OCI-LY1 (cell line): ENCODE measurements around the gene MAT1A.

Source experiments
- H2AFZ ChIP-seq: fragments of 200-600 bp; sonication (generic), shearing (Covaris generic); 2 replicates; pipeline ENCODE4 v1.6.0; 2014; ENCODE audit warnings: antibody characterized with exemption, mild to moderate bottlenecking, low read length
- H3F3A ChIP-seq: fragments of 200-600 bp; sonication (generic), shearing (Covaris generic); 2 replicates; pipeline ENCODE4 v1.6.0; 2014; ENCODE audit warnings: mild to moderate bottlenecking, antibody characterized with exemption, low read length, moderate library complexity; ENCODE audit not compliant: insufficient read depth
- H3K27ac ChIP-seq: fragments of 200-600 bp; sonication (generic); 2 replicates; pipeline ENCODE4 v1.5.1; 2014; ENCODE audit warnings: low read length, mixed run types, mild to moderate bottlenecking, low read depth; ENCODE audit not compliant: poor library complexity, severe bottlenecking
- H3K27me3 ChIP-seq: fragments of 200-600 bp; sonication (generic); 2 replicates; pipeline ENCODE4 v1.6.0; 2014; ENCODE audit warnings: antibody characterized with exemption, mild to moderate bottlenecking, low read length, moderate library complexity; ENCODE audit not compliant: insufficient read depth
- H3K36me3 ChIP-seq: fragments of 200-600 bp; sonication (generic); 2 replicates; pipeline ENCODE4 v1.6.1; 2014; ENCODE audit warnings: mild to moderate bottlenecking, antibody characterized with exemption, low read length, moderate library complexity, mixed read lengths; ENCODE audit not compliant: insufficient read depth
- H3K4me1 ChIP-seq: fragments of 200-600 bp; sonication (generic); 2 replicates; pipeline ENCODE4 v1.5.1; 2014; ENCODE audit warnings: mild to moderate bottlenecking, low read length, moderate library complexity; ENCODE audit not compliant: insufficient read depth, severe bottlenecking
- H3K4me2 ChIP-seq: fragments of 200-600 bp; sonication (generic), shearing (Covaris generic); 2 replicates; pipeline ENCODE4 v1.6.1; 2014; ENCODE audit warnings: low read length
- H3K4me3 ChIP-seq: fragments of 200-600 bp; sonication (generic); 2 replicates; pipeline ENCODE4 v1.5.1; 2014; ENCODE audit warnings: low read length, low read depth, mild to moderate bottlenecking, mixed read lengths; ENCODE audit not compliant: poor library complexity, severe bottlenecking
- H3K79me2 ChIP-seq: fragments of 200-600 bp; shearing (Covaris generic); 2 replicates; pipeline ENCODE4 v1.6.1; 2016; ENCODE audit warnings: mixed run types, low read length, mixed read lengths; ENCODE audit not compliant: insufficient read depth
- H3K9ac ChIP-seq: fragments of 200-600 bp; sonication (generic), shearing (Covaris generic); 2 replicates; pipeline ENCODE4 v1.6.1; 2014; ENCODE audit warnings: mild to moderate bottlenecking, low read length, mixed read lengths
- H3K9me2 ChIP-seq: fragments of 200-600 bp; sonication (generic), shearing (Covaris generic); 2 replicates; pipeline ENCODE4 v1.6.1; 2014; ENCODE audit warnings: low read depth, mild to moderate bottlenecking, low read length, mixed read lengths
- H3K9me3 ChIP-seq: fragments of 200-600 bp; shearing (Covaris generic); 2 replicates; pipeline ENCODE4 v1.6.1; 2014; ENCODE audit warnings: low read length, mixed read lengths
- H4K20me1 ChIP-seq: fragments of 200-600 bp; sonication (generic), shearing (Covaris generic); 2 replicates; pipeline ENCODE4 v1.6.0; 2016; ENCODE audit warnings: mild to moderate bottlenecking, low read length; ENCODE audit not compliant: insufficient read depth
- EZH2 ChIP-seq: fragments of 200-600 bp; sonication (generic), shearing (Covaris generic); IDR thresholded peaks from 2 replicates; pipeline ENCODE4 v1.8.0; 2017; ENCODE audit warnings: borderline replicate concordance, mixed run types, mild to moderate bottlenecking, antibody characterized with exemption, low read length, moderate library complexity, mixed read lengths
- TF ChIP-seq, protein P1 (sequence below): fragments of 200-600 bp; sonication (generic), shearing (Covaris generic); IDR thresholded peaks from 2 replicates; pipeline ENCODE4 v1.5.1; 2017; ENCODE audit warnings: mild to moderate bottlenecking, antibody characterized with exemption, low read length, moderate library complexity, mixed read lengths

Gene MAT1A

DNA sequence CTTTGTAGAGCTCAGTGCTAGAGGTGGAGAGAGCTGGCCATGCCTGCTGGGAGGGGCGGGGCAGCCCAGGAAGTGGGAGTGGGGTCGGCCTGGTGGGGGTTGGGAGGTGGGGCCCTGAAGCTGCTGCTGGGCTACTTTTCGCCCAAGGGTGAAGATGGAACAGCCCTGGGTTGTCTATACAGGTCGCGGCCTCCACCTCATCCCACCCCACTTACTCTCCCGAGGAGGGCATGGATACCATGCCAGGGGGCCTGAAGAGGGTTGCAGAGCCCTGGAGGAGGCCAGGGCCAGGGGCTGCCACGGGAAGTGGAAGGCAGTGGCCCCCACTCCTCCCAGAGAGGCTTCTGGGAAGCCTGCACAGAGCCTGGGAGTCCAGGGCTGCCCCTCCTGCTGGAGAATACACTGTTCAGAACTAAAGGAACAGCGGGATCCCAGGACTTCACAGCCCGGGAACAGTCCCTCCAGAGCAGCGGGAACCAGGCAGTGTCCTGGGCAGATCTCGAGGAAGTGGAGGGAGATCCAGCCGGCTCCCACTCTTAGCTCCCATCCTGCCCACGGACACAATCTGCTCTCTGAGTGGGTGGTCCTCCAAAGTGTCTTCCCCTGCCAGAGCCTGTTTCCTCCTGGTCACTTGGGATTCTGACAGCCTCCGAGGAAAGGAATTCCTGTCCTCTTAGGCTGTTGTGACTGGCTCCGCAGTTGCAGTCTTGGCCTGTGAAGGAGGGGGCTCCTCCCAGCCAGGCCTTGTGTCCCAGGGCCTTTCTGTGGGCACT is 23.5 kb downstream of the MAT1A start:
- no peak overlapping the region for H3K4me3 ChIP-seq
- H3F3A ChIP-seq, result no peaks in the 10 kb centered on the region
- no peaks in the 10 kb centered on the region for H4K20me1 ChIP-seq
- H2AFZ ChIP-seq, result no peak overlapping the region
- H3K27ac ChIP-seq, result no peak overlapping the region
- H3K4me2 ChIP-seq, result no peak overlapping the region
- H3K9ac ChIP-seq, result no peak overlapping the region
- H3K79me2 ChIP-seq, result no peaks in the 10 kb centered on the region
- H3K4me1 ChIP-seq, result no peaks in the 10 kb centered on the region
- no peaks in the 10 kb centered on the region for H3K9me2 ChIP-seq
- no peak for TF ChIP-seq EZH2
- TF ChIP-seq, protein P1, sequence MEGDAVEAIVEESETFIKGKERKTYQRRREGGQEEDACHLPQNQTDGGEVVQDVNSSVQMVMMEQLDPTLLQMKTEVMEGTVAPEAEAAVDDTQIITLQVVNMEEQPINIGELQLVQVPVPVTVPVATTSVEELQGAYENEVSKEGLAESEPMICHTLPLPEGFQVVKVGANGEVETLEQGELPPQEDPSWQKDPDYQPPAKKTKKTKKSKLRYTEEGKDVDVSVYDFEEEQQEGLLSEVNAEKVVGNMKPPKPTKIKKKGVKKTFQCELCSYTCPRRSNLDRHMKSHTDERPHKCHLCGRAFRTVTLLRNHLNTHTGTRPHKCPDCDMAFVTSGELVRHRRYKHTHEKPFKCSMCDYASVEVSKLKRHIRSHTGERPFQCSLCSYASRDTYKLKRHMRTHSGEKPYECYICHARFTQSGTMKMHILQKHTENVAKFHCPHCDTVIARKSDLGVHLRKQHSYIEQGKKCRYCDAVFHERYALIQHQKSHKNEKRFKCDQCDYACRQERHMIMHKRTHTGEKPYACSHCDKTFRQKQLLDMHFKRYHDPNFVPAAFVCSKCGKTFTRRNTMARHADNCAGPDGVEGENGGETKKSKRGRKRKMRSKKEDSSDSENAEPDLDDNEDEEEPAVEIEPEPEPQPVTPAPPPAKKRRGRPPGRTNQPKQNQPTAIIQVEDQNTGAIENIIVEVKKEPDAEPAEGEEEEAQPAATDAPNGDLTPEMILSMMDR, result no peak
- H3K36me3 ChIP-seq, result no peaks in the 10 kb centered on the region
- no peaks in the 10 kb centered on the region for H3K9me3 ChIP-seq
- H3K27me3 ChIP-seq, result no peaks in the 10 kb centered on the region

DNA sequence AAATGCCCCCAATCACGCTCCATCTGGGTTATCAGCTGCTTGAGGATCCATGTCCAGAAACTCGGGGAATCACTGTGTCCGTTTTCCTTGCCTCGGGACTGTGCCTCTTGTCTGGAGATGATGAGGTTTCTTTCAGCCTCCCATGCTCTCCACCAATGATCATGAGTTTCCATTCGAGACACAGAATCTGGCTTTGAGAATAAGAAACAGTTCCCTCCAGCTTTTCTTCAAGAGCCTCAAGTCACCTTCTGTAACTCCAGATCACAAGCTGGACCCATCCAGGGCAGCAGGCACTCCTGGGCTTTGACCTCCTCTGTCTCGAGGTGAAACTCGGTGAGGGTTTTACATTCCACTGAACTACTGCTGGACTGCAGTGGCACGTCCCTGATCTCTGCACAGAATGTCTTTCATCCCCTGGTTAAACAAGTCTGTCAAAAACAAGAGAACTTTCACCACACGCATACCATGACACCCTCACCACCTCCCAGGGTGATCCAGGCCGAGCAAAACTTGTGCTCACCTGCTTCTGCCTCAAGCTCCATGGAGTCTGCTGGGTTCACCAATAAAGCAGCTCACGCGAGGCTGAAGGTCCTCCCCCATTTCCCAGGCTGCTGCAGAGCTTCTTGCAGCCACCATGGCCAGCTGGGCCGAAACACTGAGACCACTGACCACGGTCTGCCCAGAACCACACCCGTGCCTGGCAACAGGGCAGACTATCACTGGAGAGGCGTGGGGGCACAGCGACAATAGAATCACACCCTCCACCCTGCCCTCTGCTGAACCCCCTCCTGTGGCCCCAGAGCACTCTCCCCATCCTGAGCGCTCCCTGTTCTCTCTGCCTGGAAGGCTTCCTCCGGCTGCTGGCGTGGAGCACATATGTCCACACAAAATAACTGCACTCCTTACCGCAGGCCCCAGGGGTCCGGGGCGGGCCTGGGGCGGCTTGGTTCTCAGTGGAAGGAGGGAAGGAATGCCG is 25.1 kb downstream of the MAT1A start:
- Histone ChIP-seq H3K27ac (no peak overlapping the region), H2AFZ (no peak overlapping the region), H3K27me3 (no peaks in the 10 kb centered on the region), H3K4me2 (no peak overlapping the region), H3K36me3 (no peaks in the 10 kb centered on the region), H3K4me1 (no peaks in the 10 kb centered on the region), H3K9me2 (no peaks in the 10 kb centered on the region), H3K79me2 (no peaks in the 10 kb centered on the region), H3K4me3 (no peak overlapping the region), H3K9ac (no peak overlapping the region), H3K9me3 (no peaks in the 10 kb centered on the region), H3F3A (no peaks in the 10 kb centered on the region), H4K20me1 (no peaks in the 10 kb centered on the region)
- no peak for TF ChIP-seq EZH2
- TF ChIP-seq, protein P1, result no peak

DNA sequence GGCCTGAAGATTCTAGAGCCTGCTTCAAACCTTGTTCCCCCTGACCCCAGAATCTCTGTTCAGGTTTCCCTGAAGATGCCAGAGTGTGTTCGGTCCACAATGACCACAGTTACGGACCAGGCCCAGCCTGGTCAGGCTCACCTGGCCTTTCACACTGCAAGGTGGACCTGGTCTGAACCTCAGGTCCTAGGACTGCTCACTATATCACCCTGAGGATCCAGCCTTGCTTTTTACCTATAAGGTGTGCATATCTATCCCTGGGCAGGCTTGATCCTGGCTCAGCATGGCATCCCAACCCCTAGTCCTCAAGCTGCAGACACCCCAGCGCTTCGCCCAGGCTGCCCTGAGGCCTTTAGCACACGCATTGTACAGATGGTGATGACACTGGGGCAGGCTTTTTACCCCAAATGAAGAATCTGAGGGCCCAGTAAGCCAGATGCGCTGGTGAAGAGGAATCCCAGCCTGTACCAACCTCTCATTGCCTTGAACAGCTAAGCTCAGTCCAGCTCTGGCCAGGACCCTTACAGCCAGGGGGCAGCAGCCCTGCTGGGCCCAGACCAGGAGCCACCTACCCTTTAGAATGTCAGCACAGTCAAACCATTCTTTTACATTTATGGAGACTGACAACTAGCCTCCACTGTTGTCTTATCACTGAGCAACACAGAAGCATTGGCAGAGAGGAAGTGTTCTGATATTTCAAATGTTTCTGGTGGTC is 28.0 kb downstream of the MAT1A start:
- H3F3A ChIP-seq, result no peaks in the 10 kb centered on the region

More for the DNA sequence above, 28.0 kb downstream of the MAT1A start:
- H3K4me2 ChIP-seq, result no peak overlapping the region
- no peaks in the 10 kb centered on the region for H4K20me1 ChIP-seq
- TF ChIP-seq EZH2, result no peak
- TF ChIP-seq, protein P1, result no peak
- no peaks in the 10 kb centered on the region for H3K9me3 ChIP-seq
- no peaks in the 10 kb centered on the region for H3K4me1 ChIP-seq
- H3K36me3 ChIP-seq, result no peaks in the 10 kb centered on the region
- H3K9me2 ChIP-seq, result no peaks in the 10 kb centered on the region
- H3K4me3 ChIP-seq, result no peak overlapping the region
- H3K9ac ChIP-seq, result no peak overlapping the region
- no peaks in the 10 kb centered on the region for H3K79me2 ChIP-seq
- no peak overlapping the region for H2AFZ ChIP-seq
- H3K27me3 ChIP-seq, result no peaks in the 10 kb centered on the region
- no peak overlapping the region for H3K27ac ChIP-seq
